ENCODE results near the gene KIAA1671. TPM values are rescaled to one million over a fixed set of nuclear protein-coding genes. Genes with fewer than 3 reads are reported as not detected.

The KIAA1671 gene
- total RNA-seq, 1 experiment from 2014 or later: 9.6 TPM

GRCh38 chr22:25071720-25072119 is 119.2 kb downstream of the KIAA1671 start:
- in situ Hi-C loops (cut with HindIII; ENCODE audit: low sequenced_read_pairs): no loop called here

DNA sequence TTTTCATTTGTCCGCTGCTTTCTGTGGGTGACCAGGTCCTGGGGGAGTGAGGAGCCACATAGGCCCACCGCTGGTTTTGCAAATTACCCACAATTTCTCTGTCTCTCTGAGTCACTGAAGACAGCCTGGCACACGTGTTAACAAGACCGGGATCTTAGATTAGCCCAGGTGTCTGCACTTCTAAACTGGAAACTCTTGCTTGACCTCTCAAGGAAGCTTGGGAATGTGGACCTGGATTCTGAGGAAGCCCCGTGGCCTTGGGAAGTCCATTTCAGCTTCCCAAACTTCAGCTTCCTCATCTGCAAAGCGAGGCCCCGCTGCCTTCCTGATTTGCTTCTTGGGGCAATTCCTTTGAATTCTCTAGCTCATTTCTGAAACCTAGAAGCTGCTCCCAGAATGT is 119.9 kb downstream of the KIAA1671 start:
- in situ Hi-C loops (cut with HindIII; ENCODE audit: low sequenced_read_pairs): no loop called here
- DNase-seq (ENCODE audit: low spot score): no peak

More at GRCh38 chr22:25071720-25072119, 119.2 kb downstream of the KIAA1671 start:
- DNase-seq (ENCODE audit: low spot score): no peak

DNA sequence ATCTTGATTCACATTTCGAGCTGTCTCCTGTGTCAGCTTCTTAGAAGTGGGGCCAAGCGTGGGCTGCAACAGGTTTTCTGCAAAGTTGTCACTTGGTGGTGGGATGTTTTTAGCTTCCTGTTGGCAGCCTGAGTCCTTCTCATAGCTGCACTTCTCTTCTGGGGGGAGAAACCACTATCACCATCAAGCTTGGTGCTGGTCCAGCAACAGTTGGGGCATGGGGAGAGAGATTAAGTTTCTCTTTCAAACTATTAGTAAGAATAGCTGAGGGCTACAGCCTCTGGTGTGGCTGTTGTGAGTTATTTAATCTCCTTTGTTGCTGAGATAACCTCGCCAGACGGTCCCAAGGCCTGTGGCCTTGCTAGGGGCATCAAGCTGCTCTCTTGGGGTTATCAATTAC is 123.8 kb downstream of the KIAA1671 start:
- in situ Hi-C loops (cut with HindIII; ENCODE audit: low sequenced_read_pairs): loop anchor here (5.0 kb wide), 1 partner anchor 36 kb away; no protein-coding TSS in a partner anchor
- no peak for DNase-seq (ENCODE audit: low spot score)

DNA sequence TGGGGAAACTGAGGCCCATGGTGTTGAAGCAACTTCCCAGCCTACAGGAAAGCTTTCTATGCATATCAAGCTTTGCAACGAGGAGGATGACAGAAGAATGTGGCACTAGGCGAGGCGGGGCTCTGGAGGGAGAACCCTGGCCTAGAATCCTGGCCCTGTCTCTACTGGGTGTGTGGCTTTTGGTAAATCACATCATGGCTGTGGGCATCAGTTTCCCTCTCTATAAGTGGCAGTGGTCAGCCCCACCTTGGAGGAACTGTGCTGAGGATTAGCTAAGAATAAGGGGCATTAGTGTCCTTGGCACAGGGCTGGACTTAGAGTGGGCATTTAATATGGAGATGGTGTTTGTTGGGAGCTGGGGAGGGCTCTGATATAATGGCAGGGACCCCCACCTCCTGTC is 124.5 kb downstream of the KIAA1671 start:
- in situ Hi-C loops (cut with HindIII; ENCODE audit: low sequenced_read_pairs): loop anchor here (5.0 kb wide), 1 partner anchor 35 kb away; no protein-coding TSS in a partner anchor
- no peak for DNase-seq (ENCODE audit: low spot score)

DNA sequence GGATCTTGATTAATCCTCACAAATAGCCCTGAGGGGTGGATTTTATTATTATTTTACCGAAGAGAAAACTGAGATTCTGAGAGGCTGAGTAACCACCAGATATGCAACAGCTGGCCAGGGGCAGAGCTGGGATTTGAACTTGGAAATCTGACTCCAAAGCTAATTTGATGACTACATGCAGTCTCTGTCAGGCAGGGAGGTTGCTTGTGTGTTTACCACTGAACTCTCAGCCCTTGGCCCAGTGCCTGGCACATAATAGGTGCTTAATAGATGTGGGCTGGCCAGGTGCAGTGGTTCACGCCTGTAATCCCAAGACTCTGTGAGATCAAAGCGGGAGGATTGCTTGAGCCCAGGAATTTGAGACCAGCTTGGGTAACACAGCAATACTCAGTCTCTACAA is 125.4 kb downstream of the KIAA1671 start:
- no peak for DNase-seq (ENCODE audit: low spot score)
- in situ Hi-C loops (cut with HindIII; ENCODE audit: low sequenced_read_pairs): loop anchor here (5.0 kb wide), 1 partner anchor 34 kb away; no protein-coding TSS in a partner anchor

DNA sequence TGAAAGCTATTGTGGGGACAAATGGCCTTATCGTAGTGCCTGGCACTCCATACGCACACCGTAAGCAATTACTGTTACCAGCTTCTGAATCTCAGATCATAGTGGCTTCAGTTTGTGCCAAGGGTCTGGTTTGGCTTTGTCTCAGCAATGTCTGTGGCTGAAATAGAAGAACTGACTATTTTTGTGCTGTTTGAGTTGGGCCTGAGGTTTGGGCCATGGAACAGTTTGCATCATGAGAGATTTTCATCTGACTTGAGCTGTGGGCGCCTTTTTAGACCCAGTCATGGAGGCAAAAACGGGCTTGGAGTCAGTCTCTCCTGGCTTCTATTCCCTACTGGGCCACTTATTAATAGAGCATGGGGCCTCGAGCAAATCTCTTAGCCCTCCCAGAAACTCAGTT is 126.1 kb downstream of the KIAA1671 start:
- no peak for DNase-seq (ENCODE audit: low spot score)
- in situ Hi-C loops (cut with HindIII; ENCODE audit: low sequenced_read_pairs): loop anchor here (5.0 kb wide), 1 partner anchor 34 kb away; no protein-coding TSS in a partner anchor

GRCh38 chr22:25080855-25081254 is 128.3 kb downstream of the KIAA1671 start:
- in situ Hi-C loops (cut with HindIII; ENCODE audit: low sequenced_read_pairs): no loop called here
- DNase-seq (ENCODE audit: low spot score): no peak

DNA sequence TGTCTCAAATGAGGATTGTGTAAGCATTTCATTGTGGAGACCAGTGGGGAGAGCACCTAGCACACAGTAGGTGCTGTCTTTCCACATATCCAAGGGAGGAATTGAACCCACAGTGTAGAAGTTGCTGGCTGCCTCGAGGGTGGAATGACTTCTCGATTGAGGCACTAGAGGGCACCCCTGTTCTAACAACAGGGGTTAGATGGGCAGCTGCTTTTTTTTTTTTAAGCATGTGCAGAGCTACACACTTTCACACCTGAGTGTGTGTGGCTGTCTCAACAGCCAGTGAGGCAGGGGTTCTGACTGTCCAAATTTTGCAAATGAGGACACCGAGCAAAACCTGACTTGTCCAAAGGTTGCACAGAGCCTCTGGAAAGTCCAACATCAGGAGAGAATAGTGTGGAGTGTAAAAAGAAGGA is 128.9 kb downstream of the KIAA1671 start:
- no peak for DNase-seq (ENCODE audit: low spot score)
- in situ Hi-C loops (cut with HindIII; ENCODE audit: low sequenced_read_pairs): no loop called here

- in situ Hi-C loops (cut with HindIII; ENCODE audit: low sequenced_read_pairs): no loop called here
- no peak for DNase-seq (ENCODE audit: low spot score)
Observed at GRCh38 chr22:25082096-25082495, 129.6 kb downstream of the KIAA1671 start.

- DNase-seq (ENCODE audit: low spot score): no peak
- in situ Hi-C loops (cut with HindIII; ENCODE audit: low sequenced_read_pairs): no loop called here
Observed at GRCh38 chr22:25083056-25083806, 130.7 kb downstream of the KIAA1671 start.

GRCh38 chr22:25083807-25084200 is 131.3 kb downstream of the KIAA1671 start:
- in situ Hi-C loops (cut with HindIII; ENCODE audit: low sequenced_read_pairs): no loop called here
- DNase-seq (ENCODE audit: low spot score): no peak

DNA sequence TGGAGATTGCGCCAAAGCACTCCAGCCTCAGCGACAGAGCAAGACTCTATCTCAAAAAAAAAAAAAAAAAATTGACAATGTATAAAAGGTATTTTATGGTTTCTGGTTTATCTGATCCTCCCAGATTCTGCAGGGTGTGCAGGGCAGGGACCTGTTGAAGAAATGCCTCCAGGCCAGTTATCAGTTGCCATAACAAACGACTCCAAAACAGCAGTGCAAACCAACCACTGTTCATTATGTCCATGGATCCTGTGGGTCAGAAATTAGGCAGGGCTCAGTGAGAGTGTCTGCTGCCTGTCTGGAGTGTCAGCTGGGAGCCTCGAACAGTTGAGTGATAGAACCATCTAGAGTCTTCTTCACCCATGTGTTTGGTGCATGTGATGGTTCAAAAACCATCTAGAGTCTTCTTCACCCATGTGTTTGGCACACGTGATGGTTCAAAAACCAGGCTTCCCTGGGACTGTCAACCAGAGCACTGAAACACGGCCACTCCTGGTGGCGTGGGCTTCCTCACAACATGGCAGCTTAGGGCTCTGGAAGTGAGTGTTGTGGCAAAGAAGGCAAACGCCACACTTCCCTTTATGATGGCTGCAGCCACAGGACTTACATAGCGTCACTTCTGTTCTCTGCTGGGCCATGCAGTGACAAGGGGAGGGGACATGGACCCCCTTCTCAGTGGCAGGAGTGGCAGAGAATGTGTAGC is 132.0 kb downstream of the KIAA1671 start:
- no peak for DNase-seq (ENCODE audit: low spot score)
- in situ Hi-C loops (cut with HindIII; ENCODE audit: low sequenced_read_pairs): no loop called here

DNA sequence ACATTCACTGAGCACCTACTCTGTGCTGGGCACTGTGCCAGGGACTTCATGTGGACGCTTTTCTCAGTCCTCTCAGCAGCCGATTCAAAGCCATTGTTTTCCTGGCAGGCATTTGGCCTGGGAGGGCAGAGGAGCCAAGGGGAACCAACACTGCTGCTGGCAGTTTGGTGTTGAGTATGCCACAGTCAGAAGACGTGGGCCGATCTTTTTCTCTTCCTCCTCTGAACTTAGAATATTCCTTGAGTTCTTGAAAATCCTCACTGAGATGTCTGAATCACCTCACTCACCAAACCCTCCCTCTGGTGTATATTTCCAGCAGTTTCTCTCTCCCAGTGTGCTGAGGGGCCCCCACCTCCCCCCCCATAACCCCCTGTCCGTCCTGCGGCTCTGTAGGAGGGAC is 132.6 kb downstream of the KIAA1671 start:
- DNase-seq (ENCODE audit: low spot score): no peak
- in situ Hi-C loops (cut with HindIII; ENCODE audit: low sequenced_read_pairs): no loop called here

DNA sequence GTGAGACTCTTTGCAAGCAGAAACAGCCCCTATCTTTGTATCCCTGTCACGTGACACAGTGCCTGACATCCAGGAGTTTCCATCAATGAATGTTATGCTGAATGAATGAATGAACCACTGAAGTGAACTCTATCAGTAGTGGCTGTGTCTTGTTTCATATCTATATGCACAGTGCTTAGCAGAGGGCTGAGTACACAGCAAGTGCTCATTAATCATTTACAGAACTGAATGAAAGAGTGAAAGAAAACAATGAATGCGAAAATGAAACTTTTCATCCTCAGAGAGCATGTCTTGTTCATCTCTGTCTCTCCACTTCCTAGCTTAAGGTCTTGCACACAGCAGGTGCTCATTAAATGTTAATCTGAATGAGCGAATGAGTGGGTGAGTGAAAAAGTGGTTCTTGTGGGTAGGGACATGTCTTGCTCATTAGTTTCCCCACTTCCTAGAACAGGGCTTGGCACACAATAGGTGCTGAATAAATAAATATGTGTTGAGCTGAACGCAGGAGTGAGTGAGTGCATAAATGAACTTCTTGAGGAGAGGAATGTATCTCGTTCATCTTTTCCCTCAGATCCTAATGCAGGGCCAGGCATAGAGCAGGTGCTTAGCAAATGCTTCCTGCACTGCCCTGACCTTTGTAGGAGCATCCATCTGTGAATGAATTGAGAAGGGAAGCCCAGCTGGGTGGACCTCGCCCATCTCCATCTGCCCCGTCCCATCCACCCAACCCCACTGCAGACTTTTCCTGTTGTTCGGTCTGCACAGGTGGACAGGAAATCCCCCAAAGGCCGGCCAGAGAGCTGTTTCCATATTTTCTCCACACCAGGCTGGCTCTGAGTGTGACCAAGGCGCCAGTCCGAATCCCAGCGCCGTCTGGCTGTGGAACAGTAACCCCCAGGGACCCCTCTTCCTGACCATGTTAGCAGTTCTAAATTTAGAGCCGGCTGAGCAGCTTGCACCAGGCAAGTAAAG is 133.7 kb downstream of the KIAA1671 start:
- DNase-seq (ENCODE audit: low spot score): no peak
- in situ Hi-C loops (cut with HindIII; ENCODE audit: low sequenced_read_pairs): no loop called here

DNA sequence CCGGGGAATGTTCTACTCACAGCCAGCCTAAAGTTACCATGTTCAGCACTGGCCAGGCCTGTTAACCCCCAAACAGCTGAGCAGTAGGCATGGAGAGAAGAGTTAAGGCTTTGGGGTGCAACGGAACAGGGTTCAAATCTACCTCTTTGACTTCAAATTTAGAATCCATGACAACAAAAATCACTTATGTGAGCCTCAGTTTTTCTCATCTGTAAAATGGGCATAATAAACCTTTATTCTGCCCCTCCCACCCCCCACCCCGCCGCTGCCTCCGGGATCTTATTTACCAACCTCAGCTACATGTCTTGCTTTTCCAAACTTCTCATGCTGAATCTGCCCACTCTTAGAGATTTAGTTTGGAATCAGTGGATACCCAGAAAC is 134.4 kb downstream of the KIAA1671 start:
- no peak for DNase-seq (ENCODE audit: low spot score)

DNA sequence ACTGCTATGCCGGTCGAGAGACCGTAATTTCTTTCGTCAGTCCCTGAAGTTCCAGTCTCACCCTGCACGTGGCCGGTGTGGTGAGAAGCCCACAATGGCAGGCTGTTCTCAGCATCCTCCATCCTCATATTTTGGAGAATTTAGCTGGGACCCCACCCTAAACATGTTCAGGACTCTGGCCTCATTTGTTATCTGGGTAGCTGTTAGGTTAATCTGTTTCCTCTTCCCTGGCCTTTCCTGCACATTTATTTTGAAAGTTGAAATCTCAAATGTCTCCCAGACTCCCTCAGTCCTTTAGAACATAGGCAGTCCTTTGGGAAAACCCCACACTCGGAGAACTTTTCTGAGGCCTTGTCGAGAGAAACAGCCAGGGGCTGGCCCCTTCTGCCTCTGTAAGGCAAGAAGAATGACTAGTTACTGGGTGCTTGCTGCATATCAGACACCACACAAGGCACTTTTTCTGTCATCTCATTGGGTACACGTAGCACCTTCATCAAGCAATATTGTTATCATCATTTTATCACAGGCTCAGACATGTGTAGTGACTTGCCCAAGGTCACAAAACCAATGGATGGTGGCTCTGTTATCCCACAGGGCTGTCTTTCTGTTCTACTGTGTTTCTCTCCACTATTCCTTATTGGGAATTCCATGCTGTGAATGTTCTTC is 137.8 kb downstream of the KIAA1671 start:
- DNase-seq (ENCODE audit: low spot score): no peak
- in situ Hi-C loops (cut with HindIII; ENCODE audit: low sequenced_read_pairs): no loop called here

More for the DNA sequence above, 134.4 kb downstream of the KIAA1671 start:
- in situ Hi-C loops (cut with HindIII; ENCODE audit: low sequenced_read_pairs): no loop called here

DNA sequence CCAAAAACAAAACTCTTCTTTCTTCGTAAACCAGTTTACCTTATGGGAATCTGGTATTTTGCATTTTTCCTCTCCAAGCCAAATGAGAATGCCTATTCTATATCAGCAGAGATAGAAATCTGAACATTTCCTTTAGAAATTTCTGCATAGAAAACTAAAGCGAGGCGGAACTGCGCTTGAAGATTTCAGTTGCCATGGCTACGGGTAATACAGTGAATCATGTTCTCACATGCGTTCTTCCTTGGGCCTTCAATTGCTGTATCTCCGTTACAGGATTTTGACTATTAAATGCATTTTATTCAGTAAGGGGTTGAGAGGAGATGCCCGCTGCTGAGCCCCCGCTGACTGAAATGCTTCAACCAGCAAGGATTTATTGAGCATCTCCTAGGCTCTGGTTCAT is 138.9 kb downstream of the KIAA1671 start:
- in situ Hi-C loops (cut with HindIII; ENCODE audit: low sequenced_read_pairs): no loop called here
- no peak for DNase-seq (ENCODE audit: low spot score)

DNA sequence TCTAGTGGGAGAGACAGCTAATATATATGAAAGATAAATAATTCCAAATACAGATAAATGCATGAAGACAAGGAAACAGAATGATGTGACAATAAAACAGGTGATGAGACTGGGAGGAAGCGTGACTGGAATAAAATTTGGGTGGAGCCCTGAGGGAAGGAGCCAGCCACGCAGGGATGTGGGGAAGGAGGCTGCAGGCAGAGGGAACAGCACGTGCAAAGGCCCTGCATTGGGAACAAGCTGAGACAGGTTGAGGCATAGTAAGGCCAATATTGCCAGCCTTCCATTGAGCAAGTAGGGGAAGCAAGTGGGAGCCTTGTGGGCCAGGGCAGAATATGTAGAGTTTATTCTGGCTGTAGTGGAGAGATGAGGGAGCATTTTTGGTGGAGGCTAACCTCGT is 139.6 kb downstream of the KIAA1671 start:
- in situ Hi-C loops (cut with HindIII; ENCODE audit: low sequenced_read_pairs): no loop called here
- no peak for DNase-seq (ENCODE audit: low spot score)

DNA sequence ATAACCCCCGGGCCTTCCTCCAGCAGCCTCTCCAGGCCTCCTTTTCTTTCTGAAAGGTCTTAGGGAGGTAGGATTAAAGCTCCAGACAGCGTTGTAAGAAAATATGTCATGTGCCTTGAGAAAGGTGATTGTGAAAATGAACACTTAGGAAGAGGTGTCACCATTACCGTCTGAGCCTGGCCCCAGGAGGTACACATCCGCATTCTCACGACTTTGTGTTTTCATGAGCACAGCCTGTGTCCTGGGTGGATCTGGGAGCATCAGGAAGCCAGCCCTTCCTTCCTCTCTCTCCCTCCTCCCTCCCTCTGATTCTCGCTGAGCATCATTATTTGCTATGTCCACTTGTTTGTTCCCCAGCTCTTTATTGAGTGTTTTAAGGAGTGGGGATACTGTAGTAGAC is 142.1 kb downstream of the KIAA1671 start:
- DNase-seq (ENCODE audit: low spot score): no peak
- in situ Hi-C loops (cut with HindIII; ENCODE audit: low sequenced_read_pairs): no loop called here

Measured in G401 (cell line).